NCI-H2171 (cell line): ENCODE data around the gene PRDM16.

Source experiments
- DNase-seq: peaks from one replicate; lab custom pipeline; 2025; lab: John Stamatoyannopoulos, UW

The PRDM16 gene

DNA sequence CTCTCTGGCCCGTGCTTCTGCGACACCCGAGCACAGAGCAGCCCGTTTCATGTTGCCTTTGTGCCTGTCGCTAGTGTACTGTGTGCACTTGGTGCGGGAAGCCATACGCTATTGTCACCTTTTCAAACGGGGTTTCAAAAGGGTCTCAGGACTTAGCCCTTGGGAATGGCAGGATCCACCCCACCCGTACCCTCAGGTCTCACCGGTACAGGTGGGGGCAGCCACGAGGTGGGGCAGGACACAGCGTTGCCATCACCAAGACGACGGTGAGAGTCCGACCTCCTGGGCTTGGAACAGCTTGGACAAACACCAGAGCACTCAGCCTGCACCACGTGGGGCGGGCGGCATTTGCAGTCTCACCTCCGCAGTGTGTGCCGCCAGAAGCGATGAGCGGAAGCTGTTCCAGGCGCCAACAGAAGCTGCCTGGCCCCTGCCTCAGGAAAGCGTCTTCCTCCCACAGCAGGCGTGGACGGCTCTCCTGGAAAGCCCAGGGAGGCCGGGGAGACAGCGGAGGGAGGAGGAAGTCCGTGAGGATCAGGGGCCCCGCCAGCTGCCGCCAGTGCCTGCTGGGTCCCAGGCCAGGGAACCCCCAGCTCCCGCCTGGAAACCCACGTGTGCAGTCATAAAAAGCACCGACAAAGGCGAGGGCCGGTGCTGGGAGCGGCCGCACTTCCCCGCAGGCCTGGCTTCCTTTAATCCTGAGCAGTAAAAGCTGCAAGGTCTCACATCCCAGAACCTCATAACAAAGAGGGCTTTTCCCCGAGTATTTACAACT lies 254.2 kb downstream of the PRDM16 start:
- no peak for DNase-seq

DNA sequence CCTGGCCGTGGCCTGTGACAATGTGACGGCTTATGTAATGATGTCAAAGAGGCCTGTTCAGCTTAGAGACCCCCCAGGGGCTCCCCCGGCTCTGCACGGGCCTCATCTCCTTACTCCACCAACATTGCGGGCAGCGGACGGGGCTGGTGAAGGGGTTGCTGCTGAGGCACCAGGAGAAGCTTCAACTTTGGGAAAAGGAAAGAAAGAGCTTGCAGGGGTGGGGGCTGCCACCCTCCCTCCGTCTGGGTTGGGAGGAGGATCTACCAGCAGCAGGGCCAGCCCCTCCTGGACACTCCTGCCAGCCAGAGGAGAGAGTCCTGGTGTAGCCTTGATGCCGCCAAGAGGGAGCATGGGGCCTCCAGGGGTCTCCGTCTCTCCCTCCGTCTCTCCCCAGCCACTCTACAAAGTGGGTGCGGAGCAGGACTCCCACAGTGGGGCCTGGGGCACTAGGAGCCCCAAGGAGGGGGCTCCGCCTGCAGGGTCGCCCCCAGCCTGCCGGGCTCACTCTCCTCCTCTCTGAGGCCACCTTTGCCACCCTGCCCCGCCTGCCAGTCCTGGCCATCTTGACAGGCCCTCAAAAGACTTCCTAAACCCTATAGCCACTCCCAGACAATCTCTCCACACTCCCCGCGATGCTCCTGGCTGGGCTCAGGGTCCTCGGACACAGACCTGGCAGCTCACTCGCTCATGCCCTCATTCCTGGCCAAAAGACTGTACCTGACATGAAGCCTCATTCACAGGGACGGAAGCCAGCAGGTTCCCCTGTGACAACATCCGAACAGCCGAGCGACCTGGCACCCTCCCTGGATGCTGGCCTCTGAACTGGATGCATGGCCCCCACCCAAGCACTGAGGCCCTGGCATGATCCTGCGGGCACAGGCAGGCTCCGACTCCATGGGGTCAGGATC lies 255.0 kb downstream of the PRDM16 start:
- no peak for DNase-seq

GRCh38 chr1:3324704-3325535 lies 255.9 kb downstream of the PRDM16 start:
- DNase-seq, result no peak

DNA sequence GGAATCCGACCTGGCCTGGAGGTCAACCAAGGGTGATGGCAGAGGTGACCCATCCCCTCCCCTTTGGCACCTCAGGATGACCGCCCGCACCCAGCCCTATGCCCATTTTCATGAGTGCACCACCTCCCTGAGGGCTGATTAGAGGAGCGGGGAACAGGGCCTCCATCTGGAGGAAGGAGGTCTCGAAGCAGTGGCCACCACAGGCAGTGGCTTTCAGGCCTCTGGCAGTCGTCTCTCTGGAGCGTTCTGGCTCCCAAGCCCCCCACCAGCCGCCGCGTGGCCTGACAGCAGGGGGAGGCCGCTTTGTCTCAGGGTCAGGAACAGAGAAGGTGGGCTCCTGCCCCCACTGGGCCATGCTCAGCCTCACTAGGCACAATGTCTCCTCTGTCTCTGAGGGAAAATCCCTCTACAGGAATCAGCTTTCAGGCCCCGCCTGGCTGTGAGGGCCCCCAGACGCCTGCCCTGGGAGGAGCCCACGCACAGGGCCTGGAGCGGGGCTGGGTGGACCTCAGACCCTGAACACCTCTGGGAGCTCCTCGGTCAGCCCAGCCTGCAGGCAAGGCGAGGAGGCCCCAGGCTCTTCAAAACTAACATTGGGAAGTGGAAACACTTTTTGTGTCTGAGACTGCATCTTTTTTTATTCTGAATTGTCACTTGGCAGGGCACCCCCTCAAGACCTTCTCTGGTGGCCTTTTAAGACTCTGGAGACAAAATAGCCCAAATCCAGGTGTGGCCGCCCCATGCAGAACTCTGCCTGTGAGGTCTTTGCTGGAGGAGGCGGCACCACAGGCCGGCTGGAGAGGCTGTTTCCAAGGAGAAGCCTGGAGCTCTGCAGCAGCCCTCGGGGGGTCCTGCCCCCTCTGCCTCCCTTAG lies 257.7 kb downstream of the PRDM16 start:
- no peak for DNase-seq

DNA sequence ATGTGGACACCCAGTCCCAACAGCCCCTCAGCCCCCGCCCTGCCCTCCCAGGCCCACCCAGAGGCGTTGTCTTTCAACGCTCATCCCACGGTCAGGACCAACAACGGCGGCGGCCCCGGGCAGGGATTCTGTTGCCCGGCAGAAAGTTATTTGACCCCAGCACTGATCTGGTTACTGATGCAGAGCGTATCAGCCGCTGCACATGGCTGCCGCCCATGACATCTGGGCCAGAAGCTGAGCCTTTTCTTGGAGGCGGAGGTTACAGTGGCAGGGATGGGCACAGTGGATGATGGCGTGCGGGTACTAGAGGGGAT lies 258.3 kb downstream of the PRDM16 start:
- DNase-seq, result no peak

GRCh38 chr1:3327936-3328590 lies 259.1 kb downstream of the PRDM16 start:
- no peak for DNase-seq

DNA sequence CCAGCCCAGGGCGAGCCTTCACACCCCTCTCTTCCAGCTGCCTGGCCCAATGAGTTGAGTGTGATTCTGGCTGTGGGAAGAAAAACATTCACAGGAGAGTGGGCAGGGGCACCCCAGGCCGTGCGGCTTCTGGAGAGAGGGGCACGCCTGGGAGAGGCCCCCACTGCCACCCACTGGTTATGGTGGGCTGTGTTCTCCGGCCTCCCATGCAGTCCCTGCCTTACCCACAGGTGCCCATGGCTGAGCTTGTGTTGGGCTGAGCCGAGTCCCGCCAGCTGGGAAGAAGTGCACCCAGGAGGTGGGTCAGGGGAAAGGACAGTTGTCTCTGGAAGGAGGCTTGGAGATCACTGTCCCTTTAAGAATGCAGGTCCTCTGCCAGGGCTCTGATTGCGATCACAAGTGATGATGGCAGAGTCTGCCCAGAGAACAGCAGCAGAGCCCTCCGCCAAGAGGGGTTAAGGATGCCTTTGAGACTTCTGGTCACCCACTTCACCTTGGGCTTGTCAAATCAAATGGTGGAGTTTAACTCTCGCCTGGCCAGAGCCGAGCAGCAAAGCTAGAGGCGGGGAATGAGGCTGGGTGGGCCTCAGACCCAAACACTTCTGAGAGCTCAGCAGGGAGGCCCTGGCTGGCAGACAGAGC lies 260.8 kb downstream of the PRDM16 start:
- no peak for DNase-seq

- DNase-seq, result no peak
Measured at GRCh38 chr1:3330771-3331245, 261.8 kb downstream of the PRDM16 start.

DNA sequence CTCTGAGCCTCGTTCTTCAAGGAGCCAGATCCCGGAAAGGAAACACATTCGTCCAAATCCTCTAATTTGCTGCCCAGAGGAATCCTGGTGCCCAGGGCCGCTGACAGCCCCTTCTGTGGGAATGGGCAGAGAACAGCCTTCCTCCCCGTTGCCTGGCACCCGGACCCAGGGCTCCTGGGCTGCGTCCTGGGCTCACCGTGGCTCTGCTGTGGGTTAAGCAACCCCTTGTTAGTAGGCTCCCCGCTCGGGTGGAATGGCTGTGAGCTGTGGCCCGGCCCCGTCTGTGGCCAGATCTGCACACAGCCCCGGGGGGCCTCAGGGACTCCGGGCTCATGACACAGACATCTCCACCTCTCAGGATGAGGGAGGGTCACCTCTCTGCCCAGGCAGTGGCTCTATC lies 262.6 kb downstream of the PRDM16 start:
- DNase-seq, result no peak

- DNase-seq, result no peak
Measured at GRCh38 chr1:3332043-3332442, 263.0 kb downstream of the PRDM16 start.

GRCh38 chr1:3332662-3333061 lies 263.7 kb downstream of the PRDM16 start:
- no peak for DNase-seq

DNA sequence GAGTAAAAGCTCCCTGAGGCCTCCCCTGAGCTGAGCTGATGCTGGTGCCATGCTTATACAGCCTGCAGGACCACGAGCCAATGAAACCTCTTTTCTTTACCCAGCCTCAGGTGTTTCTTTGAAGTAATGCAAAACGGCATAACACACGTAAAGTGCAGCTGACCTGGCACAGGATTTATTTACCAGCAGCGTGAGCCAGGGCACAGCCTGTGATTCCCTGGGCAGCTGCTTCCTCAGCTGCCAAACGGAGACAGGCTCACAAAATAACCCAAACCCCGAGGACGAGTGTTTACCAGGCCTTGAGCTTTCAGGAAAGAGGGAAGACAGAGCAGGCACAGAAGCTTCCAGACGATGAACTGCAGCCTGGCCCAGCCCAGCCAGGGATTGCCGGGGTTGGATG lies 264.9 kb downstream of the PRDM16 start:
- no peak for DNase-seq

- DNase-seq, result no peak
Measured at GRCh38 chr1:3334366-3334765, 265.4 kb downstream of the PRDM16 start.

DNA sequence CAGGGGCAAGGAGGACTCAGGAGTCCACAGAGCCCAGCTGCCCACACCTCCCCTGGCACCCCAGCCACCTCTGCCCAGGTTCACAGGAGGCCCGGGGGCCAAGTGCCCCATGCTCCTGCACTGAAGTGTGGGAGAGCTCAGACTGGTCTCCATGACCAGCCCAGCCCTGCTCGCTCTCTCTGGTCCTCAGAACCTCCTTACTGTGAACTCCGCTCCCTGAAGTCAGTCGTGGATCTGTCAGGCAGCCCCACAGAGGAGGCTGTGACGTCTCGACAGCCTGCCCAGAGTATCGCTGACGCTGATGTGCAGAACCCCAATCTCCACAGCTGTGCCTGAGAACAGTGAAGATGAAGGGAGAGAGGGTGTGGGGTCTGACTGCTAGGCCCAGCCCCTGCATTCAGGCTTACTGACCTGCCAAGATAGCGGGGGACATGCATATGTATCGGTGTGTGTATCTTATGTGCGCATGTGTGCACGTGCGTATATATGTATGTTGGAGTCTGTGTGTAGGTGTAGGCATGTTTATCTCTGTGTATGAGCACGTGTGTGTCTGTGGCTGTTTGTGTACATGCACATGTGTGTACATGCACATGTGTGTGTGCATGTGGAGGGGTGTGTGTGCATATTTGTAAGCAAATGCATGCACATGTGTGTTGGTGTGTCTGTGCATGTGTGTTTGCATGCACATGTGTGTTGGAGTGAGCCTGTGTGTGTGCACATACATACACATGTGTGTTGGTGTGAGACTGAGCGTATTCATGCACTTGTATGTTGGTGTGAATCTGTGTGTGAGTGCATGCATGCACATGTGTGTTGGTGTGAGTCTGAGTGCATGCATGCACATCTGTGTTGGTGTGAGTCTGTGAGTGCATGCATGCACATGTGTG lies 267.0 kb downstream of the PRDM16 start:
- no peak for DNase-seq

- DNase-seq, result no peak
Measured at GRCh38 chr1:3336641-3337630, 267.9 kb downstream of the PRDM16 start.

DNA sequence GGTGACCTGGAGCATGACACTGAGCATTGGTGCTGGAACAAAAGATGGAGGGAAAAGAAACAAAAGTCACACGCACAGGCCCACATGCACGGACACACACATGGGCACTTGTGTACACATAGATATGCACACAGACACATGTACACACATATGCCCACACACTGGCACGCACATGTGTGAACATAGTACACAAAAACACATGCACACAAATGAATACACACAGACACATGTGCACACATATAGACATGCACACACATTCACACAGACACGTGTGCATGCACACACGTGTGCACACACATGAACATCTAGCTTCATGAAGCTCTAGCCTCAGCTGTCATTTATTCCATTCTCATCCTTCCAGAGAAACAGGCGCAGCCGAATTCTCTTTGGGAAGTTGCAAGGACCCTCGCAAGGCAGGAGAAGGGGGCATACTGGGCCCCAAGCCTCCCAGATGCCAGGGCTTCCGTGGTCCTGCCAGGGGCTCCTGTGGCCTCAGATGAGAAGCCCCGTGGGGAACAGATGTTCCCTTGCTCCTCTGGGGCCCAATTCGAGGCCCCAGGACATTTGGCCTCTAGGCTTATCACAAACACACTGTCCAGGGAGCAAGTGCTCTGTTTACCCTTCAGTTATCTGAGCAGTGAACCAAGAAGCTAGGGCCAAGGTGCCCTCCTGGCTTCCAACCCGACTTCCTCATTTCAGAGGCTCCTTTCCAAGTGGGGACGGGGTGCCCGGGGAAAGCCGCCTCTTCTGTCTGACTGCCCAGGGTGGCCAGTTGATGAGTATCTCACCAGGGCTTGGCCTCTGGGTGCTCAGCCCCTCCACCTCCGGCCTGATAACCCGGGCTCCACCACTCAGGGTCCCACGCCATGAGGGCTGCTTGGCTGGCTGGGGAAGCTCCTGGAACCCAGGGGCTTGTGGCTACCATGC lies 269.1 kb downstream of the PRDM16 start:
- no peak for DNase-seq

DNA sequence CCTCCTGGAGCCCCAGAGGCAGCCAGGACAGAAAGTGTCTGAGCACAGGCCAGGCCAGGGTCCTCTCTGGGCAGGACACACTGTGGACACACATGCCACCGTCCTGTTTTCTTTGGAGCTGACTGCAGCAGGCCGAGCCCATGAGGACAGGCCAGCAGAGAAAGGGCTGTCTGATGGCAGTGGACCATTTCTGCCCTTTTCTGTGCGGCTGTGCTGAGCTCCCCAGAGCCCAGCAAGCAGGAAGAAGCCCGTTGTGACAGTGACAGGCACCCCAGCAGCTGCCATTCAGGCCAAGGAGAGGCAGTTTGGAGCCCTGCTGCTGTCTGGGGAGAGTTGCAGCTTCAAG lies 269.7 kb downstream of the PRDM16 start:
- no peak for DNase-seq
